Raji (cell line): ENCODE measurements around the gene GPC3.

Experiments
- POLR2A ChIP-seq: IDR thresholded peaks from 2 replicates; pipeline ENCODE4 v1.6.1; 2011; ENCODE audit warnings: low read depth, low read length, control low read depth; ENCODE audit not compliant: insufficient read depth

GPC3 gene

DNA sequence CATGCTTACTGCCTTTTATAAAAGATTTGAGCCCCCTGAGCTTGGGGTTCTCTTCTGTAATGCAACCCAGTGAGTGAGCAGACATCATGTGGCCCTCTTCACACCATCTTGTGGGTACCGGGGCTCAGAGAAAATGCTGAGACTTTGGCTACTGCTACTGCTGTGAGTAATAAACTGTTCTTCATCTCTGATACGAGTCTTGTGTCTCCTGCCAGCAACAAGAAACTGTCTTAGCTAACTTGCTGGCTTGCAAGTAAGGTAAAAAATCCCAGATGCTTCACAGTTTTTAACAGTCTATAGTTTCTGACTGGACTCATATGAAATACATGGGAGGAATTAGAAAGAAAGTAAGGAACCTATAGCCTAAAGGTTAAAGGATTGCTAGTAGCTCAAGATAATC lies 148.3 kb downstream of the GPC3 start:
- no peak for TF ChIP-seq POLR2A

DNA sequence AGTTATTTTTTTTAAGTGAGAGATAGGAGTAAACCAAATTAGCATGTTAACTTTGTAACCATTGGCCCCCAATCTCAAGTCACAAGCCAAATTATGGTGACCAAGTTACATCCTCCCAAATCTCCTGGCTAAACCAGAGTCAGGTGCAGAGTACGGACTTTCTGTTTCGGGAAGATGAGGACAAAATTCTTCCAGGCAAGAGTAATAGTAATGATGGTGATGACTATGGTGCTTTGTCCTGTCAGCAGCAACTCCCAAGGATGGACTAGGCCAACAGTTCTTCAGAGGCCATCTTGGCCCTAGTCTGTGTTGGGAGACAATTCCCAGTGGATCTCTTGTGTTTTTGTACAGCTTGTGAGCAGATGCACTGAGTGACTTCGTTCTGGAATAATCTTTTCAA lies 148.8 kb downstream of the GPC3 start:
- no peak for TF ChIP-seq POLR2A

DNA sequence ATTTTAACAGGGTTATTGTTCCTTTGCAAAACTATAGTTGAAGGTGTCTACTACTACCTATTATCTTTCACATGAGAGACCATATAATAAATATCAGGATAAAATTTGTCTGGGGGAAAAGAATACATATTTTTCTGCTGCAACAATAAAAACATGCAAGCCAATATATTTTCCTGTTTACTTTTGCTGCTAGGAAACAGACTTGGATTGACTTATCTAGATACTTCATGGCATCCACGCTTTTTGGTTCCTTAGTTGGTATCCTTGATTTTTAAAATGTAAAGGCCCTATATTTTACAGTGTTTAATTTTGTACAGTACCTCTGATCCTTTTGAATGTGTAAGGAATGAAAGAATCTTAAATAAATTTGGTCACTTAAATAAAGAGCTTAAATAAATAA lies 150.6 kb downstream of the GPC3 start:
- no peak for TF ChIP-seq POLR2A

DNA sequence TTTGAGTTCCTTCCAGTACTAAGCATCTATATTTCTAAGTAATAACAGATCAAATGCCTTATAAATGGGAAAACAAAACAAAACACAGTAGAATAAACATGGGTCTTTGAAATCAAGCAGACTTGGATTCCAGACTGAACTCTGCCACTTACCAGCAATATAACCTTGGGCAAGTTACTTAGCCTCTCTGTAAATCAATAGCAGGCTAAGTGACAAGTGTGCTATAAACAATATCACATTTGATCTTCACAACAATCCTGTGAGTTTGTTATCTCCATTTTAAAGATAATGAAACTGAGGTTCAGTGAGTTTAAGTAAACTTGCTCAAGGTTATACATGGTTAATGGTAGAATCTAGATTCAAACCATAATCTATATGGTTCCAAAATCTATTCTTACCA lies 165.8 kb downstream of the GPC3 start:
- no peak for TF ChIP-seq POLR2A

DNA sequence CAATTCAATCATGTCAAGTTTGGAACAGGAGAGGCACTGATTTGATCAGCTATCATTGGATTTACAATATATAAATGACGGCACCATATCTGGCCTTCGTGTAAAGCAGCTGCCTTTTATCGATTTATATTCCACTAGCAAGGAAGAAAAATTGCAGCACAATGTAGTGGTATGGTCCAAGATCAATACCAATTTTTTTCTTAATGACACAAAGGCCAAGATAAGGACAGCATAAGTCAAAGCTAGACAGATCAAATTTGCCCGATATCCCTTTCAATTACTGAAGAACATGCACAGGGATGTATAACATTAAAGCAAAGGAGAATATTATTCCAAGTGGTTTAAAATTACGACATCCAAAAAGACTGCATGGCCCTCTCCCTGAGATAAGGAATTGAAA lies 167.4 kb downstream of the GPC3 start:
- TF ChIP-seq POLR2A = no peak

- no peak for TF ChIP-seq POLR2A
Measured at GRCh38 chrX:133815496-133815895, 169.9 kb downstream of the GPC3 start.

DNA sequence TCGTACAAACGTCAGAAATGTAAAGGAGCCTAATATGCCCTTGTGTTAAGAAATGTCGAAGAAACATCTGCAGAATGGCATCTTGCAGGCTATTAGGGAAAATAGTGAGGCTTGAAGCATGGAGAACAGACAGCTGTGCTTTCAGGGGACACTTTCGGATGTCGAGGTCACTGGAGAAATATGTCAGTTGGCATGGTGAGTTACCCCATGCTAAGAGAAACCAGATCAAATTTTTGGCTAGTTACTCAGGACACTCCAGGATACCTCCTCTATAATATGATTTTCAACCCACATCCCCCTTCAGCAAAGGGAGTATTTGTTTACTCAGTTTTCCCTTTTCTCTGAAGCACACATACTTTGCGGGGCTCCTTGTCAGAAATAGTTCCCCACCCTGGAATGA lies 171.4 kb downstream of the GPC3 start:
- no peak for TF ChIP-seq POLR2A

GRCh38 chrX:133812402-133812801 lies 173.0 kb downstream of the GPC3 start:
- no peak for TF ChIP-seq POLR2A

DNA sequence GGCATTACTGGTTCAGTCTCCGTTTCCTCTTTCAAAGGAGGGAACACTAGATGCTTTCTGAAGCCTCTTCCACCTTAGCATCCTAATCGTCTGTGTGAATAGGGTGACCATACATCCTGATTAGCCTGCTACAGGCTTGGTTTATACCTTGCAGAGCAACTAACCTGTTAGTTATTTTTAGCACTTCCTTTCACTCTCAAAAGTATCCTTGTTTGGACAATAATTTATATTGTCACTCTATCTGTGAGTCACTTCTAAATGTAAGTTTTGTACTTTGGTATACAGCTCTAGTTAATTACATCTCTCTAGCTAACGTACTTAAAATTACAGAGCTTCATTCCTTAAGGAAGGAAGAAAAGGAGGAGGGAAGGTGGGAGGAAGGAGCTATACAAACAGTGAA lies 174.5 kb downstream of the GPC3 start:
- TF ChIP-seq POLR2A = no peak

DNA sequence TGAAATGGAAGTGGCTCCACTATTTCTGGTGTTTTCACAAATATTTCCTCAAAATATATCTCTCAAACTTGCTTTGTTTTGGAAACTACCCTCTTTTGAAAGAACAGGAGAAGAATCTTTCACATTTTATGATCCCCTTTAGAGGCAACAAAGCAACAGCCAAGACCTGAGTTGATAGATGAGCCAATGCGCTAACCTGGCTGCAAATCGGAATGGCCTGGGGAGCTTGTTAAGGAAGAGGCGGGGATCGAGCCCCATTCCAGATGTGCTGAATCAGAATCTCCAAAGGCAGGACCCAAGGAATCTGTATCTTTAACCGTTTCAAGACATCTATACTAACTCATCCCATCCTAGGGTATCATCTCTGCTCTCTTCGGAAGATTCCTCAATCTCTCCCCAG lies 181.3 kb downstream of the GPC3 start:
- no peak for TF ChIP-seq POLR2A

- TF ChIP-seq POLR2A = no peak
Measured at GRCh38 chrX:133796282-133796681, 189.1 kb downstream of the GPC3 start.

DNA sequence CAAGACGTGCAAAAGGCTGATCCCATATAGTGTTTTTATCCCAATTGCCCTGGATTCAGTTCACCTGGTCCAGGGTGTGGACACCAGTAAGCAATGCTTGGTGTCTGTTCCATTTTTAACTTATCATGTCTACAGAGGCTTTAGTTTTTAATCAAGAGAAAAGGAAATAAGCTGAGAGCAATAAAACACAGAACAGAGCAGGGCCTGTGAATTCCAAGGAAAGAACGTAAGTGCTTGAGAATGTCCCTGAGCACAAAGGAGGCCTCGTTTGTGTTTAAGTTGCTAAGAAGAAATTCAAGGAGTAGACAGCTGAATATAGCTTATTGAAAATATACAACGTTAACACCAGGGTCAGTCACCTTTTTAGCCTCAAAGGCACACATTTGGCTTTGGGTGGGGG lies 191.3 kb downstream of the GPC3 start:
- no peak for TF ChIP-seq POLR2A

DNA sequence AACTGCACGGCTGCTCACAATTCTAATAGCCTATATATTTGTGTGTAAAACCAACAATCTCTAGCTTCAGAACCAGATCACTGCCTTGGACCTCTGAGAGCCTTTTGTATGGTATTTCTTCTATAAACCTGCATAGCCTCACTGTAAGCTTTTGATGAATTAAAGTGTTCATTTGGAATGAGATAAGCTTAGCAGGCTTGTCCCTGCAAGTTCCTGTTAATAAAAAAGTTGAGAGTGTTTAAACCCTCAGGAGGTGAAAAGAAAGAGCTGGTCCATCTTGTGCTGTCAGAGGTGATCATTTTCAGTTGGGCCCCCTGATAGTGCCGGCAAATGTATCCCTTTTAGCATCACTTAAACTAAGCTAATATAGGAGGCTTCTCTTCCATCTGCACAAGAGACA lies 191.8 kb downstream of the GPC3 start:
- no peak for TF ChIP-seq POLR2A

DNA sequence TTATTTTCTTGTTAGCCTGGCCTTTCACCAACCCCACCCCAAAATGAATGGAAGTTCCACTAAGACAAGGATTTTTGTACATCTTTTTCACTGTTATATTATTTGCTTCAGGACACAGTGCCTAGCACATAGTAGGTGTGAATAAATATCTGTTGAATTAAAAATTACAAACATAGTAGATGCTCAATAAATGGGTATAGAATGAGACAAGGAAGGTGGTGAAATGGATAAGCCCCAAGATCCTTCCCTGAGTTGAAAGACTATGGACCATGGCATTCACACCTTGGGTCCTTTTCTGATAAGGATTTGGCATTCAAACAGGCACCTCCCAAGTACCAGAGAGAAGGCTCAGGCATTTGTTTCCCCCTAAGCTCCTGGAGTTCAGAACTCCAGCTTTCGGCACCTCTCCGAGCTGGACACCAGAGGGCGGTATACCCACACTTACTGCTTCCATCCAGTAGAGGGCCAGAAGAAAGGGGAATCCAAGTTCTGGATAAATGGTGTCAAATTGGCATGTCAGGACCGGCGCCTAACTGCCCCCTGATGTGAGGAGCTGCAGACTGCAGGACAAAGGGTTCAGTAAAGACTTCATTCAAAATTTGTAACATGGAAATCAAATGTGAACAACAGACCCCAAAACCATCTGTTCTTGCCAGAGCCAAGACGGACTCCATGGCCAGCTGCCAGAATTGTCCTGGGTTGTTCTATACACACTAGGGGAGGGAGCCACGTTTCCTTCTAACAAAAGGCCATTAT lies 193.0 kb downstream of the GPC3 start:
- no peak for TF ChIP-seq POLR2A

DNA sequence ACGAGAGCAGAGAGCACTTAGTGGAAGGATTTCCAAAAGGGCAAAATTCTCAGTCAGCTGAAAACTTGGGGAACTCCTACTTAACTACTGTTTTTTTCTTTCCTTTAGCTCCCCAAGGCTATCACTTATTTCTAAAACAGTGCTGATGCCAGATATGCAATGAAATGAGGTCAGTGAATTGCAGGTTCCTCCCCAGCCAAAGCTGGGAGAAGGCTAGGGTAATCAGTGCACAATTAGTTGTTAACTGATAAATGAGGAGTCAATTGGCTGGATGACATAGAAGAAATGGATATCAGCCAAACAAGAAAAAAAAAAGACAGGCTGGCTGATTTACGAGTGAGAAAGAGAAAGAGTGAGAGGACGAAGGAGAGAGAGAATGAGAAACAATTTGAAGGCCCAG lies 195.6 kb downstream of the GPC3 start:
- no peak for TF ChIP-seq POLR2A

GRCh38 chrX:133786382-133786781 lies 199.0 kb downstream of the GPC3 start:
- no peak for TF ChIP-seq POLR2A

DNA sequence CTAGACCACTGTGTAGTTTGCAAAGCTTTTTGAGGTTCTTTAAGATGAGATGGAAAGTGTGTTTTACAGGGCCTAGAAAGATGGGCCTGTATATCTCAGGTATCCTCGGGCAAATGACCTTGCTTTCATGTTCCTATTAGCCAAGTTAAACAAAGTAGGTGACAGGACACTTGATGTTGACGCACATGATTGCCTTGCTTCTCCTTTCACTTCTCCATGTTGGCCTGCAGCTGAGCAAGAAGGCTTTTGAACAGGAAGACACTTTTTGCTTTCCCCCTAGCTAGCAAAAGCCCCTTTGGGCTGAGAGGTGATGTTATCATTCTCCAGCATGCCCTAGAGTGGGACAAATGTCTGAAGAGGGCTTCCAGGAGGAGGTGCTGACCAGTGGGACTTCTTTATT lies 202.1 kb downstream of the GPC3 start:
- TF ChIP-seq POLR2A = no peak
